Right atrium auricular region (tissue), 2 donors: ENCODE measurements around the gene SESN1. TPM values are rescaled to one million over a fixed set of nuclear protein-coding genes. Genes with fewer than 3 reads are reported as not detected.
"Not testable (repeated sequence)": the region's sequence is repeated elsewhere in the genome, so short reads cannot be mapped to it uniquely, and the experiment has no call there.

Source experiments
- DNase-seq: peaks from one replicate; pipeline ENCODE4 v3.0.0-alpha.2; 2019; ENCODE audit warnings: low spot score
- H3K27ac ChIP-seq, 2 donors: fragments of 200-600 bp; sonication (generic); 1 replicate in 1 of 2; 2 replicates in 1 of 2; pipeline ENCODE4 v1.5.1; 2016 to 2019
- H3K27me3 ChIP-seq, 2 donors: fragments of 200-600 bp; sonication (generic); one replicate each; pipeline versions ENCODE4 v1.5.1 to v1.6.0; 2017 to 2019
- H3K36me3 ChIP-seq: fragments of 200-600 bp; sonication (generic); one replicate; pipeline ENCODE4 v1.5.1; 2016
- H3K4me1 ChIP-seq, 2 donors: fragments of 200-600 bp; sonication (generic); one replicate each; pipeline versions ENCODE4 v1.5.1 to v1.6.0; 2017 to 2019
- H3K4me3 ChIP-seq, 2 donors: fragments of 200-600 bp; sonication (generic); 1 replicate in 1 of 2; 2 replicates in 1 of 2; pipeline ENCODE4 v1.5.1; 2017 to 2019; ENCODE audit warnings: mild to moderate bottlenecking in 1 of 2, moderate library complexity in 1 of 2
- H3K9me3 ChIP-seq, 2 donors: fragments of 200-600 bp; sonication (generic); one replicate each; pipeline ENCODE4 v1.5.1; 2019
- CTCF ChIP-seq, 2 donors: fragments of 200-600 bp; sonication (generic); IDR thresholded peaks; one replicate each; pipeline ENCODE4 v1.5.1; 2019; ENCODE audit warnings: antibody characterized with exemption in 2 of 2
- total RNA-seq, 2 donors: library from RNA; depleted of rRNA; stranded (reverse); fragments of >200 nt; gene quantifications; one replicate each; pipeline ENCODE4 v1.1.0, GENCODE V29; 2016

Gene SESN1
- total RNA-seq, 2 donors from 2014 or later, result 35.1 to 55.7 TPM

- H3K4me1 ChIP-seq, result peaks cover 0 to 29% of the 10 kb centered on the region in 2 donors
- no peak for DNase-seq
- TF ChIP-seq CTCF (IDR thresholded peaks at IDR 0.05), result no peak
- H3K27me3 ChIP-seq, result no peaks in the 10 kb centered on the region
- H3K4me3 ChIP-seq, result no peak overlapping the region
- no peak overlapping the region for H3K27ac ChIP-seq
- no peaks in the 10 kb centered on the region for H3K36me3 ChIP-seq
- H3K9me3 ChIP-seq, result no peaks in the 10 kb centered on the region
Observed at GRCh38 chr6:109117346-109118035, 22.8 kb upstream of the SESN1 start.

GRCh38 chr6:109112663-109113062, 18.0 kb upstream of the SESN1 start:
- not testable (repeated sequence) for H3K27me3 ChIP-seq, DNase-seq, H3K9me3 ChIP-seq, H3K4me3 ChIP-seq, H3K36me3 ChIP-seq, H3K27ac ChIP-seq, H3K4me1 ChIP-seq

GRCh38 chr6:109109663-109110062, 15.0 kb upstream of the SESN1 start:
- not testable (repeated sequence) for H3K36me3 ChIP-seq, H3K27ac ChIP-seq, H3K4me1 ChIP-seq, H3K4me3 ChIP-seq, H3K27me3 ChIP-seq, H3K9me3 ChIP-seq, DNase-seq

- Histone ChIP-seq H3K27me3 (no peaks in the 10 kb centered on the region), H3K4me3 (no peak overlapping the region), H3K27ac (no peak overlapping the region), H3K36me3 (no peaks in the 10 kb centered on the region), H3K4me1 (no peaks in the 10 kb centered on the region), H3K9me3 (no peaks in the 10 kb centered on the region)
- no peak for TF ChIP-seq CTCF (IDR thresholded peaks at IDR 0.05)
- DNase-seq, result no peak
Observed at GRCh38 chr6:109105681-109106080, 11.0 kb upstream of the SESN1 start.

- Histone ChIP-seq H3K36me3 (no peaks in the 10 kb centered on the region), H3K9me3 (no peaks in the 10 kb centered on the region), H3K27ac (no peak overlapping the region), H3K27me3 (no peaks in the 10 kb centered on the region), H3K4me3 (no peak overlapping the region), H3K4me1 (no peaks in the 10 kb centered on the region)
- no peak for DNase-seq
- no peak for TF ChIP-seq CTCF (IDR thresholded peaks at IDR 0.05)
Observed at GRCh38 chr6:109104512-109104911, 9.9 kb upstream of the SESN1 start.

GRCh38 chr6:109103942-109104341, 9.3 kb upstream of the SESN1 start:
- H3K27me3 ChIP-seq, result no peaks in the 10 kb centered on the region
- no peaks in the 10 kb centered on the region for H3K36me3 ChIP-seq
- no peak overlapping the region for H3K4me3 ChIP-seq
- no peaks in the 10 kb centered on the region for H3K9me3 ChIP-seq
- no peak for DNase-seq
- no peaks in the 10 kb centered on the region for H3K4me1 ChIP-seq
- TF ChIP-seq CTCF (IDR thresholded peaks at IDR 0.05), result no peak
- no peak overlapping the region for H3K27ac ChIP-seq

- H3K4me1 ChIP-seq, result no peaks in the 10 kb centered on the region
- no peak overlapping the region for H3K4me3 ChIP-seq
- no peaks in the 10 kb centered on the region for H3K36me3 ChIP-seq
- H3K27ac ChIP-seq, result no peak overlapping the region
- H3K27me3 ChIP-seq, result no peaks in the 10 kb centered on the region
- DNase-seq, result no peak
- no peaks in the 10 kb centered on the region for H3K9me3 ChIP-seq
- no peak for TF ChIP-seq CTCF (IDR thresholded peaks at IDR 0.05)
Observed at GRCh38 chr6:109102762-109103161, 8.1 kb upstream of the SESN1 start.
